H1 (cell line): ENCODE measurements around the gene MGLL. TPM values are rescaled to one million over a fixed set of nuclear protein-coding genes. Genes with fewer than 3 reads are reported as not detected.

Experiments
- CTCF ChIA-PET: fragments of 300-600 bp; sonication (Branson Sonifier 250); formaldehyde crosslinking; loops from one replicate; lab custom pipeline; 2021; ENCODE audit not compliant: partially characterized antibody; lab: Charles Lee
- POLR2A ChIA-PET: fragments of 300-600 bp; sonication (Branson Sonifier 250); formaldehyde crosslinking; loops from one replicate; lab custom pipeline; 2021; ENCODE audit warnings: inconsistent platforms; ENCODE audit not compliant: partially characterized antibody; lab: Charles Lee
- DNase-seq, 2 experiments: peaks; one replicate each; pipeline versions ENCODE4 v3.0.0 to v3.0.0-alpha.2; 2010 to 2022; ENCODE audit warnings: low spot score in 2 of 2, low read depth in 1 of 2, mixed read lengths in 1 of 2
- FAIRE-seq: peaks from 2 replicates; lab custom pipeline; 2011; peaks lifted over from hg19 to GRCh38; lab: Jason Lieb, UNC
- H2AFZ ChIP-seq: 2 replicates; pipeline ENCODE4 v1.8.1; 2012; ENCODE audit warnings: low read length, inconsistent platforms
- H2AK5ac ChIP-seq: 2 replicates; pipeline ENCODE4 v1.6.1; 2013; ENCODE audit warnings: low read depth, low read length
- H2BK120ac ChIP-seq: replicated peaks from 2 replicates; pipeline ENCODE3; 2013; ENCODE audit warnings: low read depth, low read length, inconsistent platforms
- H2BK12ac ChIP-seq: 2 replicates; pipeline ENCODE4 v1.6.1; 2013; ENCODE audit warnings: low read depth, low read length
- H2BK15ac ChIP-seq: 2 replicates; pipeline ENCODE4 v1.6.1; 2013; ENCODE audit warnings: low read length
- H2BK20ac ChIP-seq: 2 replicates; pipeline ENCODE4 v1.6.1; 2013; ENCODE audit warnings: low read length
- H2BK5ac ChIP-seq: 2 replicates; pipeline ENCODE4 v1.6.1; 2013; ENCODE audit warnings: low read depth, low read length
- H3K14ac ChIP-seq: 2 replicates; pipeline ENCODE4 v1.6.1; 2013; ENCODE audit warnings: inconsistent platforms; ENCODE audit not compliant: insufficient read length
- H3K18ac ChIP-seq: 2 replicates; pipeline ENCODE4 v1.6.1; 2013; ENCODE audit warnings: low read length; ENCODE audit errors: extremely low read depth
- H3K23ac ChIP-seq: 2 replicates; pipeline ENCODE4 v1.6.1; 2013; ENCODE audit warnings: inconsistent platforms; ENCODE audit not compliant: insufficient read length
- H3K23me2 ChIP-seq: 2 replicates; pipeline ENCODE4 v1.6.1; 2013; ENCODE audit warnings: low read depth, low read length
- H3K27ac ChIP-seq: 2 replicates; pipeline ENCODE4 v1.6.1; 2011; ENCODE audit warnings: low read depth, low read length, inconsistent platforms
- H3K27me3 ChIP-seq, 4 experiments: replicated peaks in 1 of 4; 1 replicate in 1 of 4; 2 replicates in 3 of 4; pipeline versions ENCODE4 v1.6.1 to v1.8.1; 2011 to 2013; ENCODE audit warnings: low read length in 3 of 4, mild to moderate bottlenecking in 3 of 4, inconsistent platforms in 2 of 4, mixed read lengths in 2 of 4, moderate library complexity in 1 of 4; ENCODE audit not compliant: control insufficient read depth in 3 of 4, insufficient read depth in 3 of 4; ENCODE audit errors: extremely low read depth in 1 of 4
- H3K36me3 ChIP-seq, 4 experiments: 2 replicates each; pipeline versions ENCODE4 v1.6.1 to v1.8.1; 2011 to 2013; ENCODE audit warnings: mild to moderate bottlenecking in 4 of 4, low read length in 3 of 4, moderate library complexity in 2 of 4, control low read depth in 1 of 4, inconsistent platforms in 1 of 4; ENCODE audit not compliant: insufficient read depth in 4 of 4, control insufficient read depth in 2 of 4
- H3K4ac ChIP-seq: replicated peaks from 2 replicates; pipeline ENCODE3; 2013; ENCODE audit warnings: low read length, low read depth, mixed read lengths, inconsistent platforms; ENCODE audit not compliant: insufficient read length
- H3K4me1 ChIP-seq, 4 experiments: replicated peaks in 1 of 4; 1 replicate in 1 of 4; 2 replicates in 3 of 4; pipeline versions ENCODE4 v1.6.1 to v1.8.1; 2011 to 2013; ENCODE audit warnings: low read length in 3 of 4, inconsistent platforms in 2 of 4, mixed read lengths in 1 of 4; ENCODE audit not compliant: insufficient read depth in 4 of 4, control insufficient read depth in 3 of 4
- H3K4me2 ChIP-seq, 2 experiments: 2 replicates each; pipeline versions ENCODE4 v1.6.1 to v1.8.1; 2011 to 2013; ENCODE audit warnings: low read depth in 2 of 2, low read length in 2 of 2, control low read depth in 1 of 2, inconsistent platforms in 1 of 2, mild to moderate bottlenecking in 1 of 2; ENCODE audit not compliant: insufficient read depth in 1 of 2
- H3K4me3 ChIP-seq, 4 experiments: fragments of 200-600, 300-600 bp in 1 of 4; sonication (generic), shearing (Covaris generic), sonication (Bioruptor Twin) in 1 of 4; 2 replicates each; pipeline versions ENCODE4 v1.5.1 to v1.8.1; 2011 to 2016; ENCODE audit warnings: low read length in 4 of 4, low read depth in 3 of 4, control low read depth in 2 of 4, inconsistent platforms in 2 of 4, mild to moderate bottlenecking in 2 of 4, mixed read lengths in 1 of 4, moderate library complexity in 1 of 4; ENCODE audit not compliant: insufficient read depth in 2 of 4; ENCODE audit errors: extremely low read depth in 1 of 4
- H3K56ac ChIP-seq: replicated peaks from 2 replicates; pipeline ENCODE3; 2013; ENCODE audit warnings: low read depth, mild to moderate bottlenecking, mixed read lengths, low read length, inconsistent platforms; ENCODE audit not compliant: insufficient read length
- H3K79me1 ChIP-seq: 2 replicates; pipeline ENCODE4 v1.6.1; 2013; ENCODE audit warnings: low read depth, low read length, control low read depth
- H3K79me2 ChIP-seq, 2 experiments: 2 replicates each; pipeline versions ENCODE4 v1.6.1 to v1.8.1; 2012 to 2013; ENCODE audit warnings: low read length in 2 of 2, mild to moderate bottlenecking in 2 of 2, inconsistent platforms in 1 of 2; ENCODE audit not compliant: insufficient read depth in 2 of 2, control insufficient read depth in 1 of 2
- H3K9ac ChIP-seq, 4 experiments: replicated peaks in 1 of 4; 1 replicate in 1 of 4; 2 replicates in 3 of 4; pipeline versions ENCODE4 v1.6.1 to v1.8.1; 2011 to 2013; ENCODE audit warnings: low read depth in 3 of 4, low read length in 3 of 4, control low read depth in 2 of 4, mild to moderate bottlenecking in 2 of 4, moderate library complexity in 2 of 4, inconsistent platforms in 1 of 4; ENCODE audit errors: extremely low read depth in 1 of 4
- H3K9me3 ChIP-seq, 2 experiments: 2 replicates each; pipeline versions ENCODE4 v1.6.1 to v1.8.1; 2012 to 2013; ENCODE audit warnings: mild to moderate bottlenecking in 2 of 2, moderate library complexity in 2 of 2, control low read depth in 1 of 2, inconsistent platforms in 1 of 2, low read depth in 1 of 2, low read length in 1 of 2, mixed read lengths in 1 of 2; ENCODE audit not compliant: insufficient read depth in 2 of 2
- H4K20me1 ChIP-seq, 2 experiments: replicated peaks in 1 of 2; 2 replicates each; pipeline versions ENCODE3 to v1.8.1; 2011 to 2013; ENCODE audit warnings: inconsistent platforms in 2 of 2, low read length in 2 of 2, mild to moderate bottlenecking in 1 of 2; ENCODE audit not compliant: insufficient read depth in 2 of 2, control insufficient read depth in 1 of 2
- H4K5ac ChIP-seq: 2 replicates; pipeline ENCODE4 v1.6.1; 2013; ENCODE audit warnings: low read length, low read depth, mixed read lengths, inconsistent platforms; ENCODE audit not compliant: insufficient read length
- H4K8ac ChIP-seq: 2 replicates; pipeline ENCODE4 v1.8.0; 2013; ENCODE audit warnings: mild to moderate bottlenecking, moderate library complexity, low read length, inconsistent platforms; ENCODE audit not compliant: insufficient read depth; ENCODE audit errors: extremely low read depth
- H4K91ac ChIP-seq: replicated peaks from 2 replicates; pipeline ENCODE3; 2013; ENCODE audit warnings: low read length, mixed read lengths, inconsistent platforms; ENCODE audit not compliant: insufficient read length
- CTCF ChIP-seq, 3 experiments: IDR thresholded peaks; 1 replicate in 2 of 3; 2 replicates in 1 of 3; pipeline versions ENCODE4 v1.5.1 to v1.6.1; 2011; ENCODE audit warnings: low read length in 3 of 3, mild to moderate bottlenecking in 3 of 3, inconsistent platforms in 2 of 3, low read depth in 1 of 3, moderate library complexity in 1 of 3; ENCODE audit not compliant: insufficient read depth in 1 of 3; ENCODE audit errors: control extremely low read depth in 1 of 3
- EZH2 ChIP-seq: fragments of 200-600 bp; sonication (generic); IDR thresholded peaks from 2 replicates; pipeline ENCODE4 v1.7.1; 2012; ENCODE audit warnings: low read depth, mild to moderate bottlenecking, moderate library complexity, low read length, inconsistent platforms; ENCODE audit not compliant: severe bottlenecking
- GABPA ChIP-seq: IDR thresholded peaks from 2 replicates; pipeline ENCODE4 v1.6.1; 2011; ENCODE audit warnings: mild to moderate bottlenecking, low read length, moderate library complexity, borderline replicate concordance; ENCODE audit not compliant: insufficient read depth
- KDM1A ChIP-seq: fragments of 200-600, 300-600 bp; sonication (generic); IDR thresholded peaks from 2 replicates; pipeline ENCODE4 v1.7.1; 2016; ENCODE audit warnings: mild to moderate bottlenecking, low read length, borderline replicate concordance
- RBBP5 ChIP-seq: IDR thresholded peaks from 2 replicates; pipeline ENCODE4 v1.7.1; 2012; ENCODE audit warnings: low read depth, mild to moderate bottlenecking, inconsistent platforms, low read length, moderate library complexity, borderline replicate concordance
- RFX5 ChIP-seq: IDR thresholded peaks from 2 replicates; pipeline ENCODE4 v1.6.1; 2011; ENCODE audit warnings: low read depth, low read length, improper control_type of control experiment, borderline replicate concordance
- RNF2 ChIP-seq: fragments of 200-900, 300-1000 bp; sonication (generic); IDR thresholded peaks from 2 replicates; pipeline ENCODE4 v1.7.1; 2016; ENCODE audit warnings: borderline replicate concordance, low read depth, mild to moderate bottlenecking, antibody characterized with exemption, low read length; ENCODE audit not compliant: poor library complexity, severe bottlenecking; ENCODE audit errors: missing control alignments
- RXRA ChIP-seq: IDR thresholded peaks from 2 replicates; pipeline ENCODE4 v1.6.1; 2011; ENCODE audit warnings: low read depth, mild to moderate bottlenecking, low read length, moderate library complexity; ENCODE audit not compliant: insufficient read depth
- SP1 ChIP-seq: IDR thresholded peaks from 2 replicates; pipeline ENCODE4 v1.6.1; 2011; ENCODE audit warnings: low read depth, low read length
- TBP ChIP-seq: IDR thresholded peaks from 2 replicates; pipeline ENCODE4 v1.6.1; 2011; ENCODE audit warnings: low read depth, low read length, improper control_type of control experiment
- WGBS, 2 experiments: shearing (Covaris generic) in 1 of 2; methylation state at CpG; one replicate each; pipeline versions ENCODE4 v1.1.6 to v1.1.7; 2013 to 2015; ENCODE audit warnings: low lambda C conversion rate in 2 of 2, mixed read lengths in 2 of 2, inconsistent platforms in 1 of 2, low coverage in 1 of 2, missing lambda C conversion rate in 1 of 2; ENCODE audit not compliant: insufficient replicate concordance in 2 of 2, insufficient coverage in 1 of 2, insufficient read length in 1 of 2; ENCODE audit errors: extremely low coverage in 1 of 2, missing lambda C conversion rate in 1 of 2; 5-methylcytosine and 5-hydroxymethylcytosine counted together
- polyA plus RNA-seq, 7 experiments: library from polyadenylated mRNA; depleted of rRNA in 3 of 7; stranded (reverse) in 5 of 7; unstranded in 2 of 7; fragments of >200 nt in 5 of 7; fragments of 200-250 nt in 2 of 7; gene quantifications; 1 replicate in 5 of 7; 2 replicates in 1 of 7; 4 replicates in 1 of 7; pipeline versions ENCODE4 v1.2.1 to v1.2.3, GENCODE V29; 2011 to 2013; ENCODE audit warnings: missing spikeins in 2 of 7, mixed read lengths in 2 of 7
- total RNA-seq: library from RNA; stranded (reverse); fragmentation: NEBNext Ultra II Directional; extraction: Animal tissue kit (Norgen Biotek cat#: 25700); gene quantifications from 2 replicates; pipeline ENCODE4 v1.2.1, GENCODE V29; 2021

The MGLL gene
- total and polyA plus RNA-seq, 2 of the 8 experiments (the other 6 are each of a cell fraction or from before 2014, with no cell fraction given): 0.05 to 0.34 TPM

GRCh38 chr3:127714866-127715265, 107.4 kb downstream of the MGLL start:
- no peak overlapping the region for H3K4me2 ChIP-seq
- CTCF ChIA-PET: interaction anchor here (0.9 to 6.8 kb wide), 2 partner anchors 19 to 295 kb away, joined by 3 to 43 read pairs; no protein-coding TSS in a partner anchor
- no peak overlapping the region for H2BK120ac ChIP-seq
- TF ChIP-seq GABPA (no peak), RXRA (no peak), RFX5 (no peak), CTCF (IDR thresholded peaks at IDR 0.05; ENCODE audit: control extremely low read depth in 1 of 3, insufficient read depth in 1 of 3, low read depth in 1 of 3, low read length in 3 of 3) (no peak), RBBP5 (no peak), SP1 (no peak), TBP (no peak), EZH2 (no peak), RNF2 (no peak), KDM1A (no peak)

More at GRCh38 chr3:127714866-127715265, 107.4 kb downstream of the MGLL start:
- no peaks in the 10 kb centered on the region for H3K36me3 ChIP-seq
- no peak for DNase-seq
- H2AK5ac ChIP-seq: no peak overlapping the region
- no peaks in the 10 kb centered on the region for H3K27me3 ChIP-seq
- no peak overlapping the region for H2BK12ac ChIP-seq
- H3K9ac ChIP-seq: no peak overlapping the region
- FAIRE-seq: no peak
- H2BK20ac ChIP-seq: no peak overlapping the region
- no peak overlapping the region for H3K56ac ChIP-seq
- H3K79me2 ChIP-seq: no peaks in the 10 kb centered on the region
- H3K4ac ChIP-seq: no peak overlapping the region
- H3K27ac ChIP-seq: no peak overlapping the region
- H4K91ac ChIP-seq: no peak overlapping the region
- no peak overlapping the region for H3K14ac ChIP-seq
- no peak overlapping the region for H4K5ac ChIP-seq
- no peak overlapping the region for H3K4me3 ChIP-seq
- H4K8ac ChIP-seq: no peak overlapping the region
- WGBS, 2 experiments: 91% methylated on average over 5 of the region's 5 CpGs; no CpG with 5 or more reads in 1 of the 2 experiments
- no peak overlapping the region for H2BK15ac ChIP-seq
- H3K23ac ChIP-seq: no peak overlapping the region
- H2AFZ ChIP-seq: no peak overlapping the region
- H3K9me3 ChIP-seq: no peaks in the 10 kb centered on the region
- no peaks in the 10 kb centered on the region for H3K79me1 ChIP-seq
- peaks cover 0 to 8% (median 2%) of the 10 kb centered on the region in 4 experiments; a peak in 2 of 7 replicates for H3K4me1 ChIP-seq
- no peaks in the 10 kb centered on the region for H3K23me2 ChIP-seq
- H3K18ac ChIP-seq: no peak overlapping the region
- no peaks in the 10 kb centered on the region for H4K20me1 ChIP-seq
- no peak overlapping the region for H2BK5ac ChIP-seq
- POLR2A ChIA-PET: interaction anchor here (0.8 kb wide), 1 partner anchor 13 kb away, joined by 4 read pairs; no protein-coding TSS in a partner anchor
